HG03097 (cell line): ENCODE measurements around the gene ZC3H18.

Experiments
- ATAC-seq: cut with Tn5 transposase; IDR thresholded peaks from one replicate; pipeline ENCODE4 v1.9.1; 2021; ENCODE audit not compliant: unreplicated experiment, low FRiP score

ZC3H18 gene

GRCh38 chr16:88548985-88549384 lies 21.2 kb upstream of the ZC3H18 start:
- ATAC-seq: no peak

- ATAC-seq: no peak
These were observed 20.4 kb upstream of the ZC3H18 start for GRCh38 chr16:88549671-88550245.

GRCh38 chr16:88550246-88550661 lies 19.9 kb upstream of the ZC3H18 start:
- no peak for ATAC-seq

GRCh38 chr16:88552166-88552565 lies 18.0 kb upstream of the ZC3H18 start:
- ATAC-seq: no peak

- no peak for ATAC-seq
These were observed 17.4 kb upstream of the ZC3H18 start for GRCh38 chr16:88552815-88553214.

DNA sequence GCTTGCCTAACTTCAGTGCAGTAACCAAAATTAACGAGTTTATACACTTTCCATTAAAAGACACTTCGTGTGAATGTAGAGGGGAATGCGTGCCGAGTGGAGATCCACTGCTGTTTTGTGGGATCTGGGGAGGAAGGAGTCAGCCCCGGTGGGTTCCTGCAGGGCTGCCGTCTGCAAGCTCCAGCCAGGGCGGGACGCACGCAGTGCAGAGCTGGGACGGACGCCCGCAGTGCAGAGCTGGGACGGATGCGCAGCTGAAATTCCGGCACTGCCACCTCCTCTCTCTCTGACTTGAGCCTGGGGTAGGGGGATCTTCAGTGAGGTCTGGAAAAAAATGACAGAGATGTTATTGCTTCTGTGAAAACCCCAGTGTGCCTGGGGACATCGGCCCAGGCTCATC lies 16.5 kb upstream of the ZC3H18 start:
- no peak for ATAC-seq

DNA sequence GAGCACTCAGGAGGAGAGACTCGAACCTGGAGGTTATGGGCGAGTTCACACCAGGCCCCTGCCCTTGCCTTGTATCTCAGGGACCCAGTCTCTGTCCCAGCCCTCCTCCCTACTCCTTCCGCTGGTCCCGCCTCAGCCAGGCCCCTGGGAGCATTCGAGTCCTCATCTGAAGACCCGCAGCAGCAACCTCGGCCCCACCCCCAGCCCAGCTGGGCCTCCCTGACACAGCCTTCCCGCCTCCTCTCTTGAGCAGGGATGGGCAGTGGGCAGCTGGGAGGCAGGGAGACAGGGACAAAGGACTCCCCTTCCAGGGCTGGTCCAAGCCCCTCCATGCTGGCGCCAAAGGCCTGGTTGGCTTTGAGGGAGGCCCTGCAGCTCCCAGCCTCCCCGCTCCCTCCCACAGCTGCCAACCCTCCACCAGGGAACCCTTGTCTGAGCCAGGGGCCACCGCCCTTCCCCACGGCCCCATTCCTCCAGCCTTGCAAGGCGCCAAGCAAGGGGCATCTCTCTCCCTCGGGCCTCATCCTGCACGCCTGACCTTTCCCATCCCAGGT lies 15.4 kb upstream of the ZC3H18 start:
- no peak for ATAC-seq

GRCh38 chr16:88556294-88556988 lies 13.8 kb upstream of the ZC3H18 start:
- ATAC-seq: no peak

GRCh38 chr16:88558457-88559442 lies 11.5 kb upstream of the ZC3H18 start:
- ATAC-seq: no peak

GRCh38 chr16:88560714-88561484 lies 9.3 kb upstream of the ZC3H18 start:
- no peak for ATAC-seq

GRCh38 chr16:88561485-88562359 lies 8.5 kb upstream of the ZC3H18 start:
- no peak for ATAC-seq

GRCh38 chr16:88566158-88566557 lies 4.0 kb upstream of the ZC3H18 start:
- no peak for ATAC-seq

- ATAC-seq: no peak
These were observed 1.2 kb upstream of the ZC3H18 start for GRCh38 chr16:88568710-88569613.

GRCh38 chr16:88569614-88569984 lies 604 bp upstream of the ZC3H18 start:
- no peak for ATAC-seq

DNA sequence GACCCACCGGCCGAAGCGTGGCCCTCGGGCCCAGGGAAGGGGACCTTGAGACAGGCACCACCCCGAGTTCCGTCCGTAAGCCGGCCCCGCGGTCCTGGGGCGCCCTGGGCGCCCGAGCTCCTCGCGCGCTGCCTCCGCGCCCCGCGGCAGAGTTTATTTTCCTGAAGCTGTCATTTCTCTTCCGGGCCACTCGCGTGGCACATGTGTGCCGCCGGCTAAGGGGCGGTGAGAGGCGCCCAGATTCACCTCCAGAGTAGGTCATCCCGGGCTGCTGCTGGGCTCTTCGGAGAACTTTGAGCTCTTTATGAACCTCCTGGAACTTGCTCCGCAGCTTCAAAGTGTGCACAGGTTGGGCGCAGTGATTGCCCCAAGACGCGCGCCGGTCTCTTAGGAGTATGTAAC lies 489 bp downstream of the ZC3H18 start:
- ATAC-seq: peak; percentile 7

DNA sequence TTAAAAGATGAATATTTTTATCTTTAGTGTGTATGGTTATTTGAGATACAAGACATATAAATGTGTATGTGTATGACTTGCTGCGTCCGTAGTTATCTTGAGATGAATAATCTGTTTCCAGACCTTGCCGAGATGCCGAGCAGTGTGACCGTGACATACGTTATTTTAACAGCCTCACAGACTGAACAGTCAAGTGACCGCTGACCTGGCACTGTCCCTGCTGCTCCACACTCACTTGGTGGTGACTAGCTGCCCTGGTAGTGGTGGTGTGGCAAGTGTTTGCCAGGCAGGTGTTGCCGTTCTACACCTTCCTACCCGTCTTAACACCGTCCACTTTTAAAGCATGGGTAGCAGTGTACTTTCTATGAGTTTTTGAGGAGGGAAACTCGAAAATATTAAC lies 5.0 kb downstream of the ZC3H18 start:
- no peak for ATAC-seq

DNA sequence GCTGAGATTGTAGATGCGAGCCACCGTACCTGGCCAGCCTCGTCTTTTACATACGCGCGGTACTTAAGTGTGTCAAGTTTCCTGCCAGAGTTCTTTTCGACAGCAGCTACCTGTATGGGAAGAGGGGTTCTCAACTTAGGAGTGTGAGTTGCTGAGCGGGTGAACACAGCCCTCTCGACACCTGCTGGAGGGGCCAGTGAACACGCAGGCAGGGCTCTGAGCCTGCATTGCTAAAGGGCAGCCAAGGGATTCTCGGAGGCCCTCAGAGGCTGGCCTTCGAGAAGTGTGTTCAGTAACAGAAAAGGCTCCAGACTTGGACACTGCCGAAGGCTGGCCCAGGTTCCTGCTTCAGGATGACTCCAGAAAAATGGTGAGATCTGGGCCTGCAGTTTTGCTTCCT lies 6.1 kb downstream of the ZC3H18 start:
- ATAC-seq: no peak

DNA sequence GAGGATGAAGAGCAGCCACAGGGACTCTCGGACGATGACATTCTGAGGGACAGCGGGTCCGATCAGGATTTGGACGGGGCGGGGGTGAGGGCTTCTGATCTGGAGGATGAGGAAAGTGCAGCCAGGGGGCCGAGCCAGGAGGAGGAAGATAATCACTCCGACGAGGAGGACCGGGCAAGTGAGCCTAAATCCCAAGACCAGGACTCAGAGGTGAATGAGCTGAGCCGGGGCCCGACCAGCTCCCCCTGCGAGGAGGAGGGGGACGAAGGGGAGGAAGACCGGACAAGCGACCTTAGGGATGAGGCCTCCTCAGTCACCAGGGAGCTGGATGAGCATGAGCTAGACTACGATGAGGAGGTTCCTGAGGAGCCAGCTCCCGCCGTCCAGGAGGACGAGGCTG lies 7.0 kb downstream of the ZC3H18 start:
- no peak for ATAC-seq
